PFSK-1 (cell line): Measurements from ENCODE around the gene HOXC12.

Source experiments
- FOXP2 ChIP-seq: optimal IDR thresholded peaks from 2 replicates; pipeline ENCODE3; 2011; ENCODE audit warnings: borderline replicate concordance, control low read depth, inconsistent platforms; ENCODE audit not compliant: insufficient read depth; ENCODE audit errors: extremely low read length, extremely low read depth
- POLR2AphosphoS5 ChIP-seq: IDR thresholded peaks from 2 replicates; pipeline ENCODE4 v1.6.1; 2012; ENCODE audit warnings: low read depth, mild to moderate bottlenecking, control low read depth, low read length, moderate library complexity
- REST ChIP-seq, 2 experiments: IDR thresholded peaks; 2 replicates each; pipeline versions ENCODE4 v1.6.1 to v1.8.0; 2011 to 2012; ENCODE audit warnings: low read depth in 2 of 2, low read length in 2 of 2, control low read depth in 1 of 2, inconsistent platforms in 1 of 2, mild to moderate bottlenecking in 1 of 2, moderate library complexity in 1 of 2; ENCODE audit not compliant: insufficient read depth in 1 of 2
- SIN3A ChIP-seq: IDR thresholded peaks from 2 replicates; pipeline ENCODE4 v1.6.1; 2012; ENCODE audit warnings: mild to moderate bottlenecking, low read length, moderate library complexity, borderline replicate concordance; ENCODE audit not compliant: insufficient read depth
- TAF1 ChIP-seq: IDR thresholded peaks from 2 replicates; pipeline ENCODE4 v1.6.1; 2012; ENCODE audit warnings: low read length, control low read depth, borderline replicate concordance; ENCODE audit not compliant: insufficient read depth

HOXC12 gene

GRCh38 chr12:53991077-53991460 lies 36.4 kb downstream of the HOXC12 start:
- TF ChIP-seq REST (IDR thresholded peaks at IDR 0.05; ENCODE audit: insufficient read depth in 1 of 2, low read depth in 2 of 2, low read length in 2 of 2) (no peak), TAF1 (no peak), POLR2AphosphoS5 (no peak), SIN3A (no peak), FOXP2 (no peak)

- no peak for TF ChIP-seq TAF1
- TF ChIP-seq SIN3A = no peak
- no peak for TF ChIP-seq FOXP2
- TF ChIP-seq REST (IDR thresholded peaks at IDR 0.05; ENCODE audit: insufficient read depth in 1 of 2, low read depth in 2 of 2, low read length in 2 of 2) = no peak
- TF ChIP-seq POLR2AphosphoS5 = no peak
Observed at GRCh38 chr12:53992377-53992889, 37.7 kb downstream of the HOXC12 start.

GRCh38 chr12:53993162-53994008 lies 38.7 kb downstream of the HOXC12 start:
- TF ChIP-seq POLR2AphosphoS5 (no peak), REST (IDR thresholded peaks at IDR 0.05; ENCODE audit: insufficient read depth in 1 of 2, low read depth in 2 of 2, low read length in 2 of 2) (no peak), SIN3A (no peak), FOXP2 (no peak), TAF1 (no peak)

GRCh38 chr12:53994009-53994263 lies 39.2 kb downstream of the HOXC12 start:
- no peak for TF ChIP-seq POLR2AphosphoS5
- no peak for TF ChIP-seq FOXP2
- no peak for TF ChIP-seq REST (IDR thresholded peaks at IDR 0.05; ENCODE audit: insufficient read depth in 1 of 2, low read depth in 2 of 2, low read length in 2 of 2)
- no peak for TF ChIP-seq SIN3A
- no peak for TF ChIP-seq TAF1

- TF ChIP-seq REST (IDR thresholded peaks at IDR 0.05; ENCODE audit: insufficient read depth in 1 of 2, low read depth in 2 of 2, low read length in 2 of 2) = no peak
- no peak for TF ChIP-seq FOXP2
- TF ChIP-seq TAF1 = no peak
- no peak for TF ChIP-seq POLR2AphosphoS5
- TF ChIP-seq SIN3A = no peak
Observed at GRCh38 chr12:53994264-53995001, 39.7 kb downstream of the HOXC12 start.
